HG03354 (cell line): ENCODE data around the gene DUSP10.

Experiments
- ATAC-seq: cut with Tn5 transposase; IDR thresholded peaks from one replicate; pipeline ENCODE4 v1.9.1; 2021; ENCODE audit warnings: mild to moderate bottlenecking; ENCODE audit not compliant: unreplicated experiment, poor library complexity, severe bottlenecking

DUSP10 gene

GRCh38 chr1:221699577-221699976 is 42.3 kb downstream of the DUSP10 start:
- ATAC-seq = no peak

- no peak for ATAC-seq
Measured at GRCh38 chr1:221698579-221699349, 43.1 kb downstream of the DUSP10 start.

GRCh38 chr1:221697923-221698425 is 43.9 kb downstream of the DUSP10 start:
- ATAC-seq = no peak

- no peak for ATAC-seq
Measured at GRCh38 chr1:221696718-221697461, 45.0 kb downstream of the DUSP10 start.

GRCh38 chr1:221696027-221696426 is 45.9 kb downstream of the DUSP10 start:
- ATAC-seq = no peak

GRCh38 chr1:221695301-221695700 is 46.6 kb downstream of the DUSP10 start:
- ATAC-seq = no peak

- ATAC-seq = no peak
Measured at GRCh38 chr1:221694109-221694508, 47.8 kb downstream of the DUSP10 start.

- ATAC-seq = no peak
Measured at GRCh38 chr1:221693087-221693486, 48.8 kb downstream of the DUSP10 start.

GRCh38 chr1:221692643-221693042 is 49.2 kb downstream of the DUSP10 start:
- ATAC-seq = no peak

- no peak for ATAC-seq
Measured at GRCh38 chr1:221691261-221691660, 50.6 kb downstream of the DUSP10 start.

GRCh38 chr1:221690858-221691257 is 51.0 kb downstream of the DUSP10 start:
- ATAC-seq = no peak

GRCh38 chr1:221689138-221689537 is 52.8 kb downstream of the DUSP10 start:
- no peak for ATAC-seq

GRCh38 chr1:221688488-221688843 is 53.4 kb downstream of the DUSP10 start:
- ATAC-seq = no peak

GRCh38 chr1:221687836-221688487 is 53.9 kb downstream of the DUSP10 start:
- ATAC-seq = no peak

- ATAC-seq = no peak
Measured at GRCh38 chr1:221683681-221684080, 58.2 kb downstream of the DUSP10 start.

GRCh38 chr1:221680085-221680484 is 61.8 kb downstream of the DUSP10 start:
- ATAC-seq = no peak

GRCh38 chr1:221678014-221678413 is 63.9 kb downstream of the DUSP10 start:
- ATAC-seq = no peak

GRCh38 chr1:221675880-221676800 is 65.7 kb downstream of the DUSP10 start:
- no peak for ATAC-seq

GRCh38 chr1:221672965-221673364 is 68.9 kb downstream of the DUSP10 start:
- no peak for ATAC-seq

GRCh38 chr1:221672239-221672645 is 69.6 kb downstream of the DUSP10 start:
- ATAC-seq = no peak
